GM12874 (cell line): ENCODE measurements around the gene EGLN1.

Source experiments
- CTCF ChIP-seq: IDR thresholded peaks from 2 replicates; pipeline ENCODE4 v1.5.1; 2011; ENCODE audit warnings: low read depth, mild to moderate bottlenecking, control low read depth, low read length, moderate library complexity; ENCODE audit not compliant: insufficient read depth

EGLN1 gene

GRCh38 chr1:231396643-231397042 is 25.4 kb downstream of the EGLN1 start:
- no peak for TF ChIP-seq CTCF

- no peak for TF ChIP-seq CTCF
These were observed 26.1 kb downstream of the EGLN1 start for GRCh38 chr1:231395998-231396390.

GRCh38 chr1:231395076-231395997 is 26.8 kb downstream of the EGLN1 start:
- TF ChIP-seq CTCF: no peak

GRCh38 chr1:231393668-231394067 is 28.4 kb downstream of the EGLN1 start:
- no peak for TF ChIP-seq CTCF

- no peak for TF ChIP-seq CTCF
These were observed 29.5 kb downstream of the EGLN1 start for GRCh38 chr1:231392389-231393131.

- no peak for TF ChIP-seq CTCF
These were observed 32.0 kb downstream of the EGLN1 start for GRCh38 chr1:231390071-231390470.
